Stimulated activated CD8-positive, alpha-beta memory T cell treated with anti-CD3 and anti-CD28 coated beads, Interleukin-12 subunit alpha, Interleukin-12 subunit beta, amount 100 ng/mL, for 1 hour (primary cell): ENCODE results near the gene PCDHGA12.

Experiments used
- DNase-seq: peaks from one replicate; pipeline ENCODE4 v3.0.0-alpha.2; 2020; ENCODE audit warnings: low read depth

Gene PCDHGA12

GRCh38 chr5:141439411-141440141 is 9.3 kb downstream of the PCDHGA12 start:
- DNase-seq = no peak

GRCh38 chr5:141440341-141440740 is 10.0 kb downstream of the PCDHGA12 start:
- no peak for DNase-seq

- DNase-seq = no peak
Observed at GRCh38 chr5:141441571-141442170, 11.4 kb downstream of the PCDHGA12 start.

GRCh38 chr5:141465351-141465750 is 35.0 kb downstream of the PCDHGA12 start:
- DNase-seq = no peak

- no peak for DNase-seq
Observed at GRCh38 chr5:141475625-141476131, 45.4 kb downstream of the PCDHGA12 start, which contains the start of gene PCDHGC3. TSS of gene PCDHGC3 (plus strand) at chr5:141475966. CDS start at chr5:141476117, 151 bp downstream.

- no peak for DNase-seq
Observed at GRCh38 chr5:141476132-141476911, 46.0 kb downstream of the PCDHGA12 start.

GRCh38 chr5:141477044-141477575 is 46.8 kb downstream of the PCDHGA12 start:
- no peak for DNase-seq

GRCh38 chr5:141477815-141478214 is 47.5 kb downstream of the PCDHGA12 start:
- no peak for DNase-seq

- no peak for DNase-seq
Observed at GRCh38 chr5:141478321-141478945, 48.1 kb downstream of the PCDHGA12 start.

GRCh38 chr5:141479776-141480175 is 49.5 kb downstream of the PCDHGA12 start:
- DNase-seq = no peak
